GM19324 (cell line): ENCODE results near the gene RPH3AL.

Experiments
- ATAC-seq: cut with Tn5 transposase; IDR thresholded peaks from one replicate; pipeline ENCODE4 v1.9.1; 2021; ENCODE audit warnings: mild to moderate bottlenecking, moderate library complexity; ENCODE audit not compliant: unreplicated experiment, low FRiP score

RPH3AL gene

GRCh38 chr17:305090-305976 is 47.3 kb downstream of the RPH3AL start:
- no peak for ATAC-seq

GRCh38 chr17:304461-304860 is 48.1 kb downstream of the RPH3AL start:
- ATAC-seq: no peak

- ATAC-seq: no peak
These were observed 49.4 kb downstream of the RPH3AL start for GRCh38 chr17:303168-303567.

DNA sequence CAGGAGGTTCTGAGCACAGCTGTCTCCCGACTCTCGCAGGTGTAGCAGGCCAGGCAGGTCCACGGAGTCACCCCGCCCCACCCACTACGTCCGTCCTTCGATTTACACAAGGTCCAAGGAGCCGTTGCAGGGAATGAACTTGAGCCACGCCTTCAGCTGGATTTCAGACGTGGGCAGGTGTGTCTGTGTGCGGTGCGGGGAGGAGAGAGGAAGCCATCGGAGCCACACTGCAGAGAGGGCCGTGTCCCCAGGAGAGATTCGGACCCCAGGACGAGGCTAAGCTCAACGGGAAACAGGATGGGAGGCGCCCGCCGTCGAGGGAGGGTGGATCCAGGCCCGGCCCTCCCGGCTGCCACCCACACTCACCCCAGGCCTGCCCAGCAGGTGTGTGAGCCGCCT is 50.3 kb downstream of the RPH3AL start:
- ATAC-seq: no peak

DNA sequence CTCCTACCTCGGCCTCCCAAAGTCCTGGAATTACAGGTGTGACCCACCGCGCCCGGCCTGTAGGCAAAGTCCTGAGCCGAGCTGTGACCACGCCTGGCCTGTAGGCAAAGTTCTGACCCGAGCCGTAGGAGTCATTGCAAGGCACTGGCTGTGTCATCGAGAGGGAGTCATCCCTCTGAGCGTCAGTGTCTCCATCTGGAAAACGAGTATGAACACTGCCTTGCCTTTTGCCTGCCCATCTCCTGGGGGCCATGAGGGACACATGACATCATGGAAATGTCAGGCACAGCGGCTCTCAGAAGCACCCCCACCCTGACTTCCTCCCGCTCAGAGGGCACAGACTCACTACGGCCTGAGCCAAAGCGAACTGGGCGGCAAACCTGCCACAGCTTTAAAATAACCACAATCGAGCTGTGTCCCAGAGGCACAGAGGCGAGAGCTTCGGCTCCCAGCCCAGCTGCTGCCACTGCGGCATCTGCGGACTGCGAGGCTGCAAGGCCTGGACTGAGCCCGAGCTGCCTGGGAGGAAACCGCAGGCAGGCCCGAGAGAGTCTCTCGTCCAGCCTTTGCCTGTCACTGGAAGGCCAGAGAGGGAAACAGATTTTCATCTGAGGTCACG is 50.8 kb downstream of the RPH3AL start:
- no peak for ATAC-seq

GRCh38 chr17:300881-301280 is 51.7 kb downstream of the RPH3AL start:
- no peak for ATAC-seq

GRCh38 chr17:299546-299945 is 53.1 kb downstream of the RPH3AL start:
- no peak for ATAC-seq

GRCh38 chr17:298791-299450 is 53.7 kb downstream of the RPH3AL start:
- ATAC-seq: no peak

DNA sequence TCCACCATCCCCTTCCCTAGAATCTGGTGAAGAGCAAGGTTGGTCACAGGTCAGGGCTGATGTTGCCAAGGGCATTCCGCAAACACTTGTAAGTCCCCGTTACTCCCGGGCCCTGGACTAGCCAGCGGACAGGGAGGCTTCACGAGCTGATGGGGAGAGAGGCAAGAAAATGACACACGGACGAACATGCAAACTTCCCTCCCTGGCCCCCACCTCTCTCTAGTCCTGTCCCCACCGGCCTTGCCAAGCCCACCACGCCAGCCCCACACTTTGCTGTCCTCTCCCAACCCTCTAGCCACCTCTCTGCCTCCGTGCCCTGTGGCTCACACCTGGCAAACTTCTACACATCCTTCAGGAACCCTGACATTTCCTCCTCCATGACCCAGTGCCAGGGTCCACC is 54.8 kb downstream of the RPH3AL start:
- ATAC-seq: no peak

DNA sequence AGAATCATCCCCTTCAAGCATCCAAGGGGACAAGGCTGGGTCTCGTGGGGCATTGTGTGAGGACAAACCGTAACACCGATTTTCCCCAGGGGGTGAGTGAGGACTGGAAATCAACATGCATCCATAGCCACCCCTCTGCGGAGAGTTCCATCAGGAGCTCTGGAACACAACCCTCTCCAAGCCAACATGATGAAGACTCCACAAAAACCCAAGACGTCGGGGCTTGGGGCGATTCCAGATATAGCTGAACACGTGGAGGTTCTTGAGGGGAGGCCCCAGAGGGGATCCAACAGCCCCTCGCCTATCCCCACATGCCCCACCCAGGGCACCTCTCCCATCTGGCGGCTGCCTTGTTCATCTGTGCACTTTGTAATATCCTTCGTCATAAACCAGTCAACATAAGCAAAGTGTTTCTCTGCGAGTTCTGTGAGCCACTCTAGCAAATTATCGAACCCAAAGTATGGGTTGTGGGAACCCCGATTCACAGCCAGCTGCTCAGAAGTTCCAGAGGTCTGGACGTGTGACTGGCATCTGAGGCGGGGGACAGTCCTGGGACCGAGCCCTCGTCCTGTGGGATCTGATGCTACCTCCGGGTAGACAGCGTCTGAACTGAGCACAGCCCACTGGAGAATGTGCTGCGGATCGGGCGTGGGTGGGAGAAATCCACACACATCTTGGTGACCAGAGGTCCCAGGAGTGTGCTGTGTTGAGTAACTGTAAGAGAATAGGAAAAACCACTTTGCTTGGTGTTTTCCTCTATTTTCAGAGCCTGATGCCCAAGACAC is 55.5 kb downstream of the RPH3AL start:
- ATAC-seq: no peak

GRCh38 chr17:296379-296778 is 56.2 kb downstream of the RPH3AL start:
- no peak for ATAC-seq

GRCh38 chr17:292531-293382 is 59.9 kb downstream of the RPH3AL start:
- ATAC-seq: no peak

- ATAC-seq: no peak
These were observed 60.6 kb downstream of the RPH3AL start for GRCh38 chr17:292016-292415.

DNA sequence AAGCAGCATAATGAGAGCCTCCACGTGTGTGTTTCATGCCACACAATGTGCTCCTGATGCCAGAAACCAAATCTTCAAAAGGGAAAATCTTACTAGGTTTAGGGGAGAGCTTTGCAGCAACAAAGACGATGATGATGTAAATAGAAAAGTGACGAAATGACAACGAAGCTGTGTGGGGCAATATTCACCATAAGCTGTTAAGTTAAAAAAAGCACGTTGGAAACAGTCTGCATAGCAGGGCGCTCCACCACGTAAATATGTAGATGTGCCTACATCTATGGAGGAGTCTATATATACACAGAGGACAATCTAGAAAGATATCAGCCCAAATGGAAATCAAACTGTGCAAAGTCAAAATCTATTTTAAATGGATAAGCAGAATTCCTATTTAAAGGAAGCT is 61.0 kb downstream of the RPH3AL start:
- no peak for ATAC-seq

GRCh38 chr17:290626-291025 is 62.0 kb downstream of the RPH3AL start:
- ATAC-seq: no peak

- no peak for ATAC-seq
These were observed 62.5 kb downstream of the RPH3AL start for GRCh38 chr17:290121-290521.

DNA sequence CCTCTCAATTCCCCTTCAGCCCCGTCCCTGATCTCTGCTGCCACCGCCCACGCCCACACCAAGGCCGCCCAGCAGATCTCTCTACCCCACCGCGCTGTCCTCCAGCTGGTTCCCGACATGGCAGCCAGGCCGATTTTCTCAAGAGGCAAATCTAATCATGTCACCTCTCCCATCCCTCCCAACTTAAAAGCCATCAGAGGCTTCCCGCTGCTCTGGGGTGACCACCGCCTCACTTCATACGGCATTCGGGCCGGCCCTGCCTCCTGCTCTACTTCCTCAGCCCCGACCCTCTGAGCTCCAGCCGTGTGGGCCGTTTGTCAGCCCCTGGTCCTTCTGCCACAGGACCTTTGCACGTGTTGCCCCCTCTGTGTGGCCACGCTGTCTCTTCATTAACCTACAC is 63.2 kb downstream of the RPH3AL start:
- no peak for ATAC-seq

DNA sequence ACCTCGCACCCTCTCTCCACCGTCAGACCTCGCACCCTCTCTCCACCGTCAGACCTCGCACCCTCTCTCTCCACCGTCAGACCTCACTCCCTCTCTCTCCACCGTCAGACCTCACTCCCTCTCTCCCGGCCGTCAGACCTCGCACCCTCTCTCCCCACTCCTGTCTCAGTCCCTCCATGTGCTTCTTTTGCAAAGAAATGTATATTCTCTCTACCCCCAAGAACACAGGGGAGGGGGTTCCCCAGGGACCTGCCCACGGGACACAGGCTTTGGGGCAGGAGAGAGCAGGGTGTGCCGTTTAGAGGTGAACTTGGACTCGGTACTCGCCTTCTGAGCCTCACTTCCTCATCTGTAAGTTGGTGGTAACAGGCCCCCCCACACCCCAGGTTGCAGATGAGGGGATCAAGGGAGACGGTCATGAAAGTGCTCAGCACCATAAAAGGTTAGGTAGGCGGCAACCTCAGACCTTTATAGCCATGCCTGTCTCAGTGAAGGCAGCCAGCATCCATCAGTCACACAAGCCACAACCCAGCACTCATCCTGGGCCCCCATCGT is 63.7 kb downstream of the RPH3AL start:
- ATAC-seq: no peak

GRCh38 chr17:286571-286970 is 66.0 kb downstream of the RPH3AL start:
- no peak for ATAC-seq
